Psoas muscle (tissue), 8 donors: ENCODE measurements around the gene SPRED2. TPM values are rescaled to one million over a fixed set of nuclear protein-coding genes. Genes with fewer than 3 reads are reported as not detected.

ENCODE experiments used
- ATAC-seq, 4 donors: fragments of 200-7000 bp; cut with Tn5 transposase; one replicate each; pipeline ENCODE4 v1.9.1; 2020; ENCODE audit warnings: moderate library complexity in 3 of 4, mild to moderate bottlenecking in 2 of 4
- DNase-seq, 2 donors: peaks; one replicate each; pipeline ENCODE4 v3.0.0-alpha.2; 2020
- H3K27ac ChIP-seq: fragments of 200-600 bp; one replicate; pipeline ENCODE4 v1.8.0; 2022
- H3K27me3 ChIP-seq, 3 donors: fragments of 200-600 bp in 1 of 3; one replicate each; pipeline versions ENCODE4 v1.6.1 to v1.8.0; 2013 to 2022; ENCODE audit warnings: low read length in 2 of 3, mild to moderate bottlenecking in 2 of 3, moderate library complexity in 1 of 3; ENCODE audit not compliant: insufficient read depth in 3 of 3
- H3K36me3 ChIP-seq, 2 donors: fragments of 200-600 bp in 1 of 2; one replicate each; pipeline versions ENCODE4 v1.6.1 to v1.8.0; 2013 to 2022; ENCODE audit warnings: low read depth in 1 of 2, mild to moderate bottlenecking in 1 of 2, moderate library complexity in 1 of 2; ENCODE audit not compliant: insufficient read depth in 1 of 2
- H3K4me1 ChIP-seq: fragments of 200-600 bp; one replicate; pipeline ENCODE4 v1.8.0; 2022
- H3K4me3 ChIP-seq: fragments of 200-600 bp; one replicate; pipeline ENCODE4 v1.8.0; 2022; ENCODE audit warnings: mild to moderate bottlenecking
- H3K9me3 ChIP-seq: fragments of 200-600 bp; one replicate; pipeline ENCODE4 v1.8.0; 2022
- WGBS, 3 donors: extraction: QIAGEN DNeasy Blood & Tissue Kit; methylation state at CpG; one replicate each; pipeline versions ENCODE4 v1.1.6 to v1.1.7; 2013; 5-methylcytosine and 5-hydroxymethylcytosine counted together
- intact Hi-C, 2 donors: fragments of 100-400 bp; cut with DNase I; formaldehyde crosslinking; loops; one replicate each; pipeline versions ENCODE4 v1.11.0 to v1.14.2; 2022
- polyA plus RNA-seq, 3 donors: library from polyadenylated mRNA; stranded (reverse); fragments of 200-250 nt; gene quantifications; one replicate each; pipeline ENCODE4 v1.2.3, GENCODE V29; 2013
- total RNA-seq, 4 donors: library from RNA; stranded (reverse); fragmentation: NEBNext Ultra II Directional in 2 of 4; extraction: Animal tissue kit (Norgen Biotek cat#: 25700) in 2 of 4; gene quantifications; one replicate each; pipeline versions ENCODE4 v1.2.1 to v1.2.4, GENCODE V29; 2021 to 2023
- TF ChIP-seq, protein P1 (sequence below): fragments of 200-600 bp; IDR thresholded peaks from one replicate; pipeline ENCODE4 v1.8.0; 2022; ENCODE audit warnings: antibody characterized with exemption
- donor health status: healthy with polysubstance abuse.
- donor health status: DM: no; HTN: no; CAD: no; lungs with moderate emphysema.
- donor health status: Bipolar disorder and iron deficiency.
- donor health status: healthy.
- donor health status: DM: yes; HTN: yes; CAD: no.
- donor health status: DM: no; HTN: no; CAD: no.
- donor health status: DM: no; HTN: no; CAD: no.
- donor health status: DM: yes; HTN: yes; CAD: no.

Gene SPRED2
- total and polyA plus RNA-seq, 7 donors, result 3.8 to 16.9 (median 8.5) TPM

DNA sequence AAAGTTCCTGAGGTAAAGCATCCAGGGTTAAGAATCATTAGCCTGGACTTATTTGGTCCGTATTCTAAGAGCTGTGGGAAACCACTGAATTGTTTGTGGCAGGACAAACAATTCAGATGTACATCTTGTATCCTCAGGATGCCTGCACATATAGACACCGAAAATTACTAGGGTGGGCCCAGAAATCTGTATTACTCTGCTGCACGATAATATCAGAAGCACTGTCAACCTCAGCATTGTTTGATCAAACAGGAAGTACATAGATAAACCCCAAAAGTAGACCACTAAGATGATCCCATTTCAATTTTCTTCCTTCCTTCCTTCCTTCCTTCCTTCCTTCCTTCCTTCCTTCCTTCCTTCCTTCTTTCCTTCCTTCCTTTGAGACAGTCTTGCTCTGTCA, 34.2 kb upstream of the SPRED2 start:
- DNase-seq (no peak), ATAC-seq (no peak)
- Histone ChIP-seq H3K9me3 (no peaks in the 10 kb centered on the region), H3K27ac (no peak overlapping the region), H3K27me3 (peaks cover 0 to 3% (median 0%) of the 10 kb centered on the region in 3 donors), H3K4me3 (no peak overlapping the region), H3K36me3 (no peaks in the 10 kb centered on the region), H3K4me1 (no peaks in the 10 kb centered on the region)
- TF ChIP-seq, protein P1, sequence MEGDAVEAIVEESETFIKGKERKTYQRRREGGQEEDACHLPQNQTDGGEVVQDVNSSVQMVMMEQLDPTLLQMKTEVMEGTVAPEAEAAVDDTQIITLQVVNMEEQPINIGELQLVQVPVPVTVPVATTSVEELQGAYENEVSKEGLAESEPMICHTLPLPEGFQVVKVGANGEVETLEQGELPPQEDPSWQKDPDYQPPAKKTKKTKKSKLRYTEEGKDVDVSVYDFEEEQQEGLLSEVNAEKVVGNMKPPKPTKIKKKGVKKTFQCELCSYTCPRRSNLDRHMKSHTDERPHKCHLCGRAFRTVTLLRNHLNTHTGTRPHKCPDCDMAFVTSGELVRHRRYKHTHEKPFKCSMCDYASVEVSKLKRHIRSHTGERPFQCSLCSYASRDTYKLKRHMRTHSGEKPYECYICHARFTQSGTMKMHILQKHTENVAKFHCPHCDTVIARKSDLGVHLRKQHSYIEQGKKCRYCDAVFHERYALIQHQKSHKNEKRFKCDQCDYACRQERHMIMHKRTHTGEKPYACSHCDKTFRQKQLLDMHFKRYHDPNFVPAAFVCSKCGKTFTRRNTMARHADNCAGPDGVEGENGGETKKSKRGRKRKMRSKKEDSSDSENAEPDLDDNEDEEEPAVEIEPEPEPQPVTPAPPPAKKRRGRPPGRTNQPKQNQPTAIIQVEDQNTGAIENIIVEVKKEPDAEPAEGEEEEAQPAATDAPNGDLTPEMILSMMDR, result no peak
- WGBS, 3 donors, result 81 to 89% (median 87%) methylated on average over 3 of the region's 3 CpGs
- intact Hi-C loops, result no loop called here

DNA sequence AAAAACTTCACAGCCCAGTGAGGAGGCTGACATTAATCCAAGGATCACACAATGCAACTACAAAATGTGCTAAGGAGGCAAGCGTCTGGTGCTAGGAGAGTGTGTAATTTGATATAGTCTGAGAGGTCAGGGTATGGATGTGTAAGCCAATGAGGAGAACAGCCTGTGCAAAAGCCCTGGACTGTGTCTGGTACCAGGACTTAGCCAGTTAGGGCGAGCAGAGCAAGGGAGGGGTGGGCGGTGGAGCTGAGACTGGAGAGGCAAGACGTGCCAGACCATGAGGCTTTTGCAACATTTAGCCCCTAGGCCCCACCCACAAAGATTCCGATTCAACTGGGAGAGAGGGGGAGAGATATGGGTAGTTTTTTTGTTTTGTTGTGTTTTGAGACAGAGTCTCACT, 33.5 kb upstream of the SPRED2 start:
- 52 to 75% (median 63%) methylated on average over 5 of the region's 5 CpGs for WGBS, 3 donors
- ATAC-seq (peak in 1 of 4 donors; percentile 36), DNase-seq (peak in 1 of 2 donors; percentile 17)
- TF ChIP-seq, protein P1, result no peak
- Histone ChIP-seq H3K36me3 (no peaks in the 10 kb centered on the region), H3K27me3 (peaks cover 0 to 3% (median 0%) of the 10 kb centered on the region in 3 donors), H3K9me3 (no peaks in the 10 kb centered on the region), H3K27ac (no peak overlapping the region), H3K4me1 (no peaks in the 10 kb centered on the region), H3K4me3 (no peak overlapping the region)
- intact Hi-C loops, result no loop called here

DNA sequence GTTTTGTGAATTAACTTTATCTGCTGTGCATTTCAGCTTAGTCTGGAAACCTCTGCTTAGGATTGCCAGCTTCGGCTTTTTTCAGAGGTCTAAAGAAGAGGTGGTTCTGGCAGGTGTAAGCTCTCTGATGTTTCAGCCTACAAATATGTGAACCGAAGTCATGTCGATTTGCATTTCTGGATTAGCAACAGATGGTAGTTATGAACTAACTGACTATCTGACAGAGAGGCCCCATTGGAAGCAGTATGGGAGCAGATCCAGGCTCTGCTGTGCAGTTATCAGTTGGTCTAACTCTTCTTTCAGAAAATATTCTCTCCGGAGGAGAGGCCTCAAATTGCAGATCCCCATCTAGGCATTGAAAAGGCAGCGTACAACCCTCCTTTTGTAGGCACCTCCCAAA, 32.7 kb upstream of the SPRED2 start:
- TF ChIP-seq, protein P1, result no peak
- ATAC-seq, result no peak
- no peaks in the 10 kb centered on the region for H3K4me1 ChIP-seq
- peaks cover 0 to 3% (median 0%) of the 10 kb centered on the region in 3 donors for H3K27me3 ChIP-seq
- no peaks in the 10 kb centered on the region for H3K9me3 ChIP-seq
- intact Hi-C loops, result no loop called here
- no peak overlapping the region for H3K4me3 ChIP-seq
- DNase-seq, result no peak
- no peaks in the 10 kb centered on the region for H3K36me3 ChIP-seq
- H3K27ac ChIP-seq, result no peak overlapping the region
- WGBS, 3 donors, result 53 to 59% (median 55%) methylated on average over 5 of the region's 5 CpGs

DNA sequence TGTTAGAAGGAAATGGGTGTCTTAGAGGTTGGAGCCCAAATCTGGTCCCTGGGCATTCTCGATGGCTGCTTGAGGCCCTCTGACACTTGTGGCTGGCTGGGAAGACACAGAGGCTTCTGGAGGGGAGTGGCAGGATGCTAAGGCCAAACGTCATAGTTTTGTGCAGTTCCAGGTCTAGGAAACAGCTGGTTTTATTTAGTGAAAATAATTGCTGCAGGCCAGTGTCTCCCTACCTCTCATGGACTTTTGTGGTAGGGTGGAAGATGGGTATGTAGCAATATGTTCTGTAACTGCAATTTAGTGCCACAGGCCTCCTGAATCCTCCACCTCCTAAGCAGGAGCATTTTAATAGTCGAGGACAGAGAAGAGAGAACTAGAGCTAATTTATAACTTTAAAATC, 32.2 kb upstream of the SPRED2 start:
- H3K27ac ChIP-seq, result no peak overlapping the region

More for the DNA sequence above, 32.2 kb upstream of the SPRED2 start:
- H3K4me1 ChIP-seq, result no peaks in the 10 kb centered on the region
- H3K9me3 ChIP-seq, result no peaks in the 10 kb centered on the region
- TF ChIP-seq, protein P1, result no peak
- WGBS, 3 donors, result 34 to 36% (median 35%) methylated on average over 3 of the region's 3 CpGs
- H3K4me3 ChIP-seq, result no peak overlapping the region
- H3K27me3 ChIP-seq, result peaks cover 0 to 3% (median 0%) of the 10 kb centered on the region in 3 donors
- intact Hi-C loops, result no loop called here
- H3K36me3 ChIP-seq, result no peaks in the 10 kb centered on the region
- DNase-seq (no peak), ATAC-seq (peak in 1 of 4 donors; percentile 30)
